ENCODE data around the gene PPP1R3G.

- no peak for TF ChIP-seq CTCF (IDR thresholded peaks at IDR 0.05)
- TF ChIP-seq POLR2A (IDR thresholded peaks at IDR 0.05): no peak
These were observed 38.4 kb downstream of the PPP1R3G start for GRCh38 chr6:5123296-5124143.
